Measurements from ENCODE around the gene RNF207. TPM values are rescaled to one million over a fixed set of nuclear protein-coding genes. Genes with fewer than 3 reads are reported as not detected.

The RNF207 gene
- total RNA-seq, 1 experiment from 2014 or later = 4.9 TPM

- Histone ChIP-seq H3K27ac (ENCODE audit: insufficient read length, low read depth, low read length) (no peak overlapping the region), H4K20me1 (ENCODE audit: control insufficient read depth, insufficient read depth, insufficient read length) (no peaks in the 10 kb centered on the region), H2BK5ac (ENCODE audit: insufficient read length, low read length) (no peak overlapping the region), H4K91ac (ENCODE audit: insufficient read length, low read depth, low read length) (no peak overlapping the region), H2BK12ac (ENCODE audit: insufficient read length, low read depth, low read length) (no peak overlapping the region), H2AFZ (ENCODE audit: low read length) (no peak overlapping the region), H3K56ac (ENCODE audit: insufficient read length, low read depth, low read length) (no peak overlapping the region), H2BK15ac (ENCODE audit: low read depth, low read length) (no peak overlapping the region), H3K4me2 (ENCODE audit: insufficient read depth, insufficient read length, low read length) (peak overlapping the region; percentile 28), H3K23me2 (ENCODE audit: insufficient read length, low read depth, low read length, poor library complexity, severe bottlenecking) (peaks cover 17% of the 10 kb centered on the region), H3K4ac (ENCODE audit: low read depth, low read length) (no peak overlapping the region), H4K8ac (replicated peaks; ENCODE audit: insufficient read length, low read depth, low read length) (no peak overlapping the region), H2AK5ac (ENCODE audit: insufficient read length, low read length) (no peak overlapping the region), H3T11ph (ENCODE audit: low read length) (no peak overlapping the region), H3K4me1 (ENCODE audit: insufficient read depth, low read length) (peaks cover under 1% of the 10 kb centered on the region; the same call in 1 of the 2 replicates), H3K9ac (ENCODE audit: extremely low read depth, insufficient read length, low read length) (no peak overlapping the region), H3K14ac (ENCODE audit: insufficient read depth, low read length) (no peak overlapping the region), H2BK20ac (ENCODE audit: low read depth, low read length, poor library complexity, severe bottlenecking) (no peak overlapping the region), H3K27me3 (ENCODE audit: insufficient read depth, low read length) (peaks cover 18% of the 10 kb centered on the region; the same call in 1 of the 2 replicates), H3K23ac (ENCODE audit: insufficient read length, low read depth, low read length) (no peak overlapping the region), H3K18ac (ENCODE audit: insufficient read length, low read depth, low read length) (no peak overlapping the region), H3K79me2 (ENCODE audit: insufficient read depth, low read length) (no peaks in the 10 kb centered on the region), H2BK120ac (ENCODE audit: low read depth, low read length, poor library complexity, severe bottlenecking) (no peak overlapping the region), H4K5ac (ENCODE audit: insufficient read length, low read depth, low read length) (no peak overlapping the region), H3K9me3 (ENCODE audit: control insufficient read depth, low read depth, low read length) (no peaks in the 10 kb centered on the region), H3K79me1 (ENCODE audit: insufficient read depth, low read depth, low read length, poor library complexity, severe bottlenecking) (no peaks in the 10 kb centered on the region)
- Mint-ChIP-seq H3K9me3 (no peaks in the 10 kb centered on the region), H3K4me1 (peaks cover 23 to 24% of the 10 kb centered on the region in 2 experiments), H3K36me3 (ENCODE audit: insufficient read depth in 1 of 3, low read depth in 3 of 3) (peaks cover 0 to 2% (median 0%) of the 10 kb centered on the region in 3 experiments; a peak in 1 of 7 replicates), H3K27me3 (ENCODE audit: low read depth) (peaks cover 62% of the 10 kb centered on the region), H3K27ac (no peak overlapping the region), H3K4me3 (peak overlapping the region; percentile 4 to 58; a peak in 4 of 5 replicates)
- DNase-seq = no peak
- no CpG with 5 or more reads among the region's 14 CpGs for WGBS (ENCODE audit: extremely low coverage, insufficient read length, low lambda C conversion rate)
- no peak for TF ChIP-seq CTCF (conservative IDR thresholded peaks at IDR 0.05)
Observed at GRCh38 chr1:6248161-6248776, 42.4 kb downstream of the RNF207 start.
